Measurements from ENCODE around the gene DNASE2. TPM values are rescaled to one million over a fixed set of nuclear protein-coding genes. Genes with fewer than 3 reads are reported as not detected.

DNASE2 gene
- total and polyA plus RNA-seq, 8 donors, result 18.7 to 72.8 (median 21.7) TPM

GRCh38 chr19:12873891-12874745 is 7.1 kb downstream of the DNASE2 start:
- TF ChIP-seq CTCF (IDR thresholded peaks at IDR 0.05), result no peak
- Histone ChIP-seq H3K4me1 (no peaks in the 10 kb centered on the region), H3K36me3 (peaks cover 0 to 53% of the 10 kb centered on the region in 2 donors), H3K27ac (no peak overlapping the region), H3K9me3 (peaks cover 0 to 6% of the 10 kb centered on the region in 2 donors), H3K4me3 (no peak overlapping the region), H3K27me3 (no peaks in the 10 kb centered on the region)
- DNase-seq (no peak), ATAC-seq (no peak)
- intact Hi-C loops (cut with DNase I), result no loop called here

GRCh38 chr19:12872941-12873890 is 8.0 kb downstream of the DNASE2 start:
- Histone ChIP-seq H3K27ac (no peak overlapping the region), H3K4me1 (no peaks in the 10 kb centered on the region), H3K4me3 (peak overlapping the region in 1 of 2 donors; percentile 28), H3K27me3 (no peaks in the 10 kb centered on the region), H3K36me3 (peaks cover 0 to 44% of the 10 kb centered on the region in 2 donors), H3K9me3 (peaks cover 0 to 6% of the 10 kb centered on the region in 2 donors)
- peak in 1 of 4 donors; percentile 15 for DNase-seq
- TF ChIP-seq CTCF (IDR thresholded peaks at IDR 0.05), result no peak
- peak; percentile 81 for ATAC-seq
- intact Hi-C loops (cut with DNase I), result no loop called here

- H3K4me1 ChIP-seq, result peaks cover 0 to 9% of the 10 kb centered on the region in 2 donors
- TF ChIP-seq CTCF (IDR thresholded peaks at IDR 0.05), result no peak
- ATAC-seq, result no peak
- no peak for DNase-seq
- intact Hi-C loops (cut with DNase I), result no loop called here
- H3K4me3 ChIP-seq, result no peak overlapping the region
- no peak overlapping the region for H3K27ac ChIP-seq
- H3K9me3 ChIP-seq, result peaks cover 0 to 6% of the 10 kb centered on the region in 2 donors
- H3K36me3 ChIP-seq, result peaks cover 0 to 35% of the 10 kb centered on the region in 2 donors
- peaks cover 0 to 6% of the 10 kb centered on the region in 2 donors for H3K27me3 ChIP-seq
These were observed 9.0 kb downstream of the DNASE2 start for GRCh38 chr19:12872255-12872654.

GRCh38 chr19:12871681-12872080 is 9.6 kb downstream of the DNASE2 start:
- H3K4me1 ChIP-seq, result peaks cover 0 to 12% of the 10 kb centered on the region in 2 donors
- peaks cover 0 to 29% of the 10 kb centered on the region in 2 donors for H3K36me3 ChIP-seq
- no peak for TF ChIP-seq CTCF (IDR thresholded peaks at IDR 0.05)
- peaks cover 0 to 10% of the 10 kb centered on the region in 2 donors for H3K27me3 ChIP-seq
- no peak overlapping the region for H3K4me3 ChIP-seq
- ATAC-seq (no peak), DNase-seq (no peak)
- no peak overlapping the region for H3K27ac ChIP-seq
- peaks cover 0 to 6% of the 10 kb centered on the region in 2 donors for H3K9me3 ChIP-seq
- intact Hi-C loops (cut with DNase I), result no loop called here

Measured in left lung (tissue), 10 donors.